ENCODE data around the gene IGF2BP1.
"Not testable (repeated sequence)": the region's sequence is repeated elsewhere in the genome, so short reads cannot be mapped to it uniquely, and the experiment has no call there.

IGF2BP1 gene

GRCh38 chr17:49090878-49091594 lies 93.9 kb downstream of the IGF2BP1 start:
- H3K4me3 ChIP-seq (ENCODE audit: low read depth, low read length): no peak overlapping the region
- TF ChIP-seq, protein P1, sequence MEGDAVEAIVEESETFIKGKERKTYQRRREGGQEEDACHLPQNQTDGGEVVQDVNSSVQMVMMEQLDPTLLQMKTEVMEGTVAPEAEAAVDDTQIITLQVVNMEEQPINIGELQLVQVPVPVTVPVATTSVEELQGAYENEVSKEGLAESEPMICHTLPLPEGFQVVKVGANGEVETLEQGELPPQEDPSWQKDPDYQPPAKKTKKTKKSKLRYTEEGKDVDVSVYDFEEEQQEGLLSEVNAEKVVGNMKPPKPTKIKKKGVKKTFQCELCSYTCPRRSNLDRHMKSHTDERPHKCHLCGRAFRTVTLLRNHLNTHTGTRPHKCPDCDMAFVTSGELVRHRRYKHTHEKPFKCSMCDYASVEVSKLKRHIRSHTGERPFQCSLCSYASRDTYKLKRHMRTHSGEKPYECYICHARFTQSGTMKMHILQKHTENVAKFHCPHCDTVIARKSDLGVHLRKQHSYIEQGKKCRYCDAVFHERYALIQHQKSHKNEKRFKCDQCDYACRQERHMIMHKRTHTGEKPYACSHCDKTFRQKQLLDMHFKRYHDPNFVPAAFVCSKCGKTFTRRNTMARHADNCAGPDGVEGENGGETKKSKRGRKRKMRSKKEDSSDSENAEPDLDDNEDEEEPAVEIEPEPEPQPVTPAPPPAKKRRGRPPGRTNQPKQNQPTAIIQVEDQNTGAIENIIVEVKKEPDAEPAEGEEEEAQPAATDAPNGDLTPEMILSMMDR (IDR thresholded peaks at IDR 0.05; ENCODE audit: low read depth, low read length): no peak
- TF ChIP-seq MYC (IDR thresholded peaks at IDR 0.05; ENCODE audit: low read depth, low read length) (no peak), MAX (IDR thresholded peaks at IDR 0.05; ENCODE audit: low read depth, low read length) (no peak), POLR2A (IDR thresholded peaks at IDR 0.05; ENCODE audit: extremely low read depth, insufficient read length) (no peak)
- DNase-seq (ENCODE audit: low read depth): no peak

DNA sequence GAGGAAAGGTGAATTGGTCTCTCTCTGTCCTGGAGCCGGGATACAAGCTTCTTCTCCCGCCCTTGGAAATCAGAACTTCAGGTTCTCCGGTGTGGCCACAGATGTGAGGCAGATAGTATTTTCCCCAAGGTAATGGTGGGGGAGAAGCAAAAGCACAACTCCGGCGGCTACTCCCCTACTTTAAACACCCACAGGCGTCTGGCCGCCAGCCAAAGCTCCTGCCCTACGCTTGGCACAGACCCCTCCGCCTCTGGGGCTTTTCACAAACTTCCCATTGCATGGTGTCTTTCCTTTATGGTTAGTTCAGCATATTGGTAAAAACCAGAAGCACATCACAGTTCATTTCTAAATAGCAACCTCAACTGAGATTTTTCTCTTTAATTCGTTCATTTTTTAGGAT lies 95.9 kb downstream of the IGF2BP1 start:
- H3K4me3 ChIP-seq (ENCODE audit: low read depth, low read length): no peak overlapping the region
- TF ChIP-seq, protein P1 (IDR thresholded peaks at IDR 0.05; ENCODE audit: low read depth, low read length): no peak
- no peak for TF ChIP-seq MAX (IDR thresholded peaks at IDR 0.05; ENCODE audit: low read depth, low read length)
- no peak for TF ChIP-seq POLR2A (IDR thresholded peaks at IDR 0.05; ENCODE audit: extremely low read depth, insufficient read length)
- no peak for TF ChIP-seq MYC (IDR thresholded peaks at IDR 0.05; ENCODE audit: low read depth, low read length)
- no peak for DNase-seq (ENCODE audit: low read depth)

DNA sequence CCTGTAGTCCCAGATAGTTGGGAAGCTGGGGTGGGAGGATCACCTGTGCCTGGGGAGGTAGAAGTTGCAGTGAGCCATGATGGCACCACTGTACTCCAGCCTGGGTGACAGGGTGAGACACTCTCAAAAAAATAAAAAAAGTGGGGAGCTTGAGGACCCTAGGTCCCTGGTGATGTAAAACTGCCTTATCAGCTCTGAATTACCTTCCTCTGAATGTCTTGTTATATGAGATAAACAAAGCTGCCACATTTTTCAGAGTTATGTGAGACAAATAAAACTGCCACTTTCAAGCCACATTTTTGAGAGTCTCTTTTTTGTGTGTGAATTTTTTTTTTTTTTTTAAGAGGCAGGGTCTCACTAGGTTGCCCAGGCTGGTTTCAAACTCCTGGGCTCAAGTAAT lies 103.4 kb downstream of the IGF2BP1 start:
- DNase-seq (ENCODE audit: low read depth): no peak
- H3K4me3 ChIP-seq (ENCODE audit: low read depth, low read length): no peak overlapping the region
- TF ChIP-seq POLR2A (IDR thresholded peaks at IDR 0.05; ENCODE audit: extremely low read depth, insufficient read length): no peak
- TF ChIP-seq MAX (IDR thresholded peaks at IDR 0.05; ENCODE audit: low read depth, low read length): no peak
- TF ChIP-seq MYC (IDR thresholded peaks at IDR 0.05; ENCODE audit: low read depth, low read length): no peak
- TF ChIP-seq, protein P1 (IDR thresholded peaks at IDR 0.05; ENCODE audit: low read depth, low read length): no peak

DNA sequence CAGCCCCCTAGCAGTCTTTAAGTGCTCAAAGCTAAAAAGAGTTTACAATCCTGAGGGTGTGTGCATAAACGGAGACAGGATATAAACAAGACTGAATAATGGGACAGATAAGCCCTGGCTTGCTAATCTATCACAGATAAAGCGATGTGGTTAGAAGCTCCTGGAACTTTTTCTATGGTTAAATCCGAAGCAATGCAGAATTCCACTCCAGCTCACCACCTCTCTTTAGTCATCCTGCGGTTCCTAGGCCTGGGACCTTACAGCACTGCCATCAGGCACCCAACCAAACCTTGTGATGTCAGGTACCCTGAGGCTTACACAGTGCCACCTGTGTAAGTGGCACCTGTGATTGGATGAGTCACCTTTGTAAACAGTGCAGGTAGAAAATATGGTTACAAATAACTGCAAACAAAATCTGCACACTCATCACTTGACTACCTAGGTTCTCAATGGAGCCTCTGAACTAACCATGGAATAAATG lies 103.9 kb downstream of the IGF2BP1 start:
- no peak for DNase-seq (ENCODE audit: low read depth)
- TF ChIP-seq, protein P1 (IDR thresholded peaks at IDR 0.05; ENCODE audit: low read depth, low read length): no peak
- no peak for TF ChIP-seq MYC (IDR thresholded peaks at IDR 0.05; ENCODE audit: low read depth, low read length)
- no peak for TF ChIP-seq POLR2A (IDR thresholded peaks at IDR 0.05; ENCODE audit: extremely low read depth, insufficient read length)
- TF ChIP-seq MAX (IDR thresholded peaks at IDR 0.05; ENCODE audit: low read depth, low read length): no peak
- H3K4me3 ChIP-seq (ENCODE audit: low read depth, low read length): no peak overlapping the region

GRCh38 chr17:49103360-49103759 lies 106.2 kb downstream of the IGF2BP1 start:
- DNase-seq (ENCODE audit: low read depth); H3K4me3 ChIP-seq (ENCODE audit: low read depth, low read length): not testable (repeated sequence)

DNA sequence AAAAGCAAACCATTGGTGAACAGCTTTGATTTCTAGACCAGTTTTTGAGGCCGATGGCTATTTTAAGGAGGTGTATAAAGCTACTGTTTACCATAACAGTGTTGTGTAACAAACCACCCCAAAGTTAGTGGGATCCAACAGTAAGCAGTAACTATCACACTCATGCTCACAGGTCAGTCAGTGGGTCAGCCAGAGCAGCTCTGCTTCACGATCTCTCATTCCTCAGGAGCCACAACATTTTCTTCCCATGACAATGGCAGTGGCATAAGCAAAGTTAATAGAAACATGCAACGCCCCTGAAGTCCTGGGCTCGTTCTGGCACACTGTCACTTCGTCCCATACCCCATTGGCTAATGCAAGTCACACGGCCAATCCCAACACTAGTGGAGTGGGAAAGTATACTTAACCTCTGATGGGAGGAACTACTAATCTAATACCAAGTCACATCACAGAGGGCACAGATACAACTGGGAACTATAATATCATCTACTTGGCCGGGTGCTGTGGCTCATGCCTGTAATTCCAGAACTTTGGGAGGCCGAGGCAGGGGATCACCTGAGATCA lies 107.4 kb downstream of the IGF2BP1 start:
- no peak overlapping the region for H3K4me3 ChIP-seq (ENCODE audit: low read depth, low read length)
- no peak for DNase-seq (ENCODE audit: low read depth)
- no peak for TF ChIP-seq POLR2A (IDR thresholded peaks at IDR 0.05; ENCODE audit: extremely low read depth, insufficient read length)
- no peak for TF ChIP-seq MYC (IDR thresholded peaks at IDR 0.05; ENCODE audit: low read depth, low read length)
- TF ChIP-seq, protein P1 (IDR thresholded peaks at IDR 0.05; ENCODE audit: low read depth, low read length): no peak
- no peak for TF ChIP-seq MAX (IDR thresholded peaks at IDR 0.05; ENCODE audit: low read depth, low read length)

Data from NB4 (cell line).